ENCODE measurements around the gene FRMD1.

FRMD1 gene

GRCh38 chr6:168078943-168079405, at the start of gene FRMD1:
Gene FRMD1, minus strand, starts transcription at chr6:168079212. Its CDS starts 118 bp downstream, at chr6:168079094.
- DNase-seq = no peak

DNA sequence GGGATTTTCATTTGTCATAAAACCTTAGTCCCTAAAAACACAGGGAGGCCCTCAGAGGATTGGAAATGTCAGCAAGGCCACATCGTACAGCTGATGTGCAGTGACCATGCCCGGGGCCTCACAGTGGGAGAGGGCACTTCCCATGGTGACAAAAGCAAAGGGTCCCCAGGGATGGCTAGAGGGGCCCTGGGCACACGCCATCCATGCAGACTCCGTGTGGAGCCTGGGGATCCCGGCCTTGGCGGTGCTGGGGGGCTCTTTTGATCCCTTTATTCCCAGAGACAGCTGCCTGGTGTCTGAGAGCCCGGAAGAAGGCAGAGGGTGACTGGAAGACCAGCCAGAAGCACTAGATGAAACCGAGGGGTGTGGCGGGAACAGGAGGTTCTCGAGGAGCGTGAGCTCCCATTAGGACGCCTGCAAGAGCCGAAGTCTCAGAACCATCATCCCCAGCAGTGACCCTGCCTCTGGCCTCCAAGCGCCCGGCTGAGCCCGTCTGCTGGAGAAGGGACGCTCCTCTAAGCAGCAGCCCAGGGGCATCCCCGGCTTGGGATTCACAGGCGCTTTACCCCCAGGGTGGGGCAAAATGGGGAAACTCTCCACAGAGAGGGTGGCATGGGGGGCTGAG, 49.1 kb upstream of the FRMD1 start:
- DNase-seq = no peak

- DNase-seq = no peak
These were observed 48.4 kb upstream of the FRMD1 start for GRCh38 chr6:168127384-168127868.

- no peak for DNase-seq
These were observed 47.8 kb upstream of the FRMD1 start for GRCh38 chr6:168126566-168127383.

GRCh38 chr6:168125429-168126001, 46.5 kb upstream of the FRMD1 start:
- no peak for DNase-seq

GRCh38 chr6:168124921-168125320, 45.9 kb upstream of the FRMD1 start:
- no peak for DNase-seq

GRCh38 chr6:168124158-168124557, 45.1 kb upstream of the FRMD1 start:
- no peak for DNase-seq

GRCh38 chr6:168123165-168123911, 44.3 kb upstream of the FRMD1 start:
- DNase-seq = no peak

DNA sequence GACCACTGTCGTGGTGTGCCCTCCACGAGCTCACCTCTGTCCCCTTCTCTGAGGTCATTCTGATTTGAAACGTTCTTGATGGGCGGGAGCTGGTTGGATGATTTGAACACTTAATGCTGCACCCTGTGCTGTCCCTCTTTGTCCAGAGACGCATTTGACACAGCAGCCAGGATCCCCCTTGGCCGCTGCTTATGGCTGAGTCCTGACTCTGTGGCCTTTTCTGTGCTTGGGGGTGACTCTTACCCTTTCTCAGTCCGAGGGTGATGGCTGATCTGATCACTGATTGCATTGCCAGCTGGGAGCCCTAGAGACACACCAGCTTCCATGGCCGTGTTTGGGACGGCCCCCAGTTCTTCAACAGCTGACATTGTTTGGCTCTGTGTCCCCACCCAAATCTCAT, 43.5 kb upstream of the FRMD1 start:
- no peak for DNase-seq

GRCh38 chr6:168122011-168122410, 43.0 kb upstream of the FRMD1 start:
- DNase-seq = no peak

GRCh38 chr6:168121303-168121665, 42.3 kb upstream of the FRMD1 start:
- DNase-seq = no peak

GRCh38 chr6:168120390-168121302, 41.6 kb upstream of the FRMD1 start:
- no peak for DNase-seq

GRCh38 chr6:168119539-168119938, 40.5 kb upstream of the FRMD1 start:
- DNase-seq = no peak

GRCh38 chr6:168118935-168119334, 39.9 kb upstream of the FRMD1 start:
- no peak for DNase-seq

DNA sequence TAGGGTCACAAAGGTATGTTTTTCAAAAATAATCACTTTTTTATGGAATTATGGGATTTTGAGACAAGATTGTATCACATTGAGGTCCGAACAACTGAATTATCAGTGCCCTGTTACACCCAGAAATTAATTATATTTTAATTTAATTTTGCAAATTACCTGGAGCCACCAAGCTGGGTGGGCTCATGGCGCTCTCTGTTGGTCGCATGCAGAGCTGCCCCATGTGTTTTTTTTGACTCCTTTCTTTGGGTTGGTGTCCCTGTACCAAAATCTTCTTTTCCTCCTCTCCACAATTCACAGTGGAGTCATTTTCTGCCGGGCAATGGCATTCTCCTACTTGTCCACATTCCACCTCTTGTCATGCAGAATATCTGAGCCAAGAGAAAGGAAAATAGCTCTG, 38.9 kb upstream of the FRMD1 start:
- DNase-seq = no peak

DNA sequence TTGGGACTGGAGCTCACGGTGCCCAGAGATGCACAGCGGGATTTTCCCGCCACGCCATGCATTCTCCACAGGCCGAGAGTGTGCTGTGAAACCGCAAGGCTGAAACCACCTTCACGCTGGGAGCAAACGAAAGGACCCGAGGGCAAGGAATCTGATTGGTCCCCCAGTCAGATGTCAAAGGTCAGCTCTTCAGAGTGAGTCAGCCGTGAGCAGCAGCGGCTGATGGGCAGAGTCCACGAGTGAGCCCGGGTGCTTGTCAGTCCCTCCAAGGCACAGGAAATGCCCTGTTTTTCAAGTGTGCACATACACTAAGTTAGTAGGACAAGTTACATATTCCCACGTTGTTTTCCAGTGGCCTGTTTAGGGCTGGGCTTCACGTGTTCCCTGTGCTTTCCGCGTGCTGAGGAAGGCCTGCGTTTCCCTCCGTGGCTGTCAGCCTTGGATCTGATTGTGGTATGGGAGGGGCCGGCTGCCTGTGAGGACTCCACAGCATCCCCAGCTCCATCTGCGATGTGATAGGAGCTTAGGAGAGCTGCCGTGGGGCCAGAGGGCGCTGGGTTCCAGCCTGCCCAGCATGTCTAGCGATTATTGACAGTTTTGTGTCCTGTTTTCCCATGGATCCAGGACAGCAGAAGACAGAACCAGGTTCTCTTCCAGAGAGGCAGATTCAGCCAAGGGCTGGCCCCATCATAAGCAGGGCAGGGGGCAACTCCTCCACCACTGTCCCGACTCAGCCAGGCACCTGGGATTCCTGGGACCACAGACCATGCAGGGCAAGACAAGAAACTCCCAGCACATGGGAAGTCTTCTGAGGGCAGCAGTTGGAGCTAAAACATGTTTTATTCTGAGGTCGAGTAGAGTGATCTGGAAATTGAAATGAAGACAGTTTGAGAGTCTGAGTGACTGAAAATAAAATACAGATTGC, 38.2 kb upstream of the FRMD1 start:
- DNase-seq = no peak

- no peak for DNase-seq
These were observed 37.5 kb upstream of the FRMD1 start for GRCh38 chr6:168116438-168116974.

GRCh38 chr6:168115748-168116437, 36.9 kb upstream of the FRMD1 start:
- DNase-seq = no peak

- no peak for DNase-seq
These were observed 34.2 kb upstream of the FRMD1 start for GRCh38 chr6:168113226-168113625.

GRCh38 chr6:168111911-168112310, 32.9 kb upstream of the FRMD1 start:
- DNase-seq = no peak

Data from NCI-H2171 (cell line).